Mucosa of descending colon (tissue), 3 donors: ENCODE data around the gene LSS. TPM values are rescaled to one million over a fixed set of nuclear protein-coding genes. Genes with fewer than 3 reads are reported as not detected.
A peak's percentile ranks its signal among the peaks of the same experiment; 100 is the strongest.

Experiments used
- ATAC-seq: fragments of 200-7000 bp; cut with Tn5 transposase; one replicate; pipeline ENCODE4 v1.9.1; 2020; ENCODE audit warnings: mild to moderate bottlenecking, moderate library complexity
- DNase-seq, 3 donors: peaks; one replicate each; pipeline ENCODE4 v3.0.0-alpha.2; 2020
- H3K36me3 ChIP-seq: fragments of 200-600 bp; one replicate; pipeline ENCODE4 v1.8.0; 2021; ENCODE audit warnings: low read depth, mild to moderate bottlenecking
- H3K4me1 ChIP-seq: fragments of 200-600 bp; one replicate; pipeline ENCODE4 v1.8.0; 2021; ENCODE audit warnings: low read depth, mild to moderate bottlenecking
- H3K4me3 ChIP-seq: fragments of 200-600 bp; one replicate; pipeline ENCODE4 v1.8.0; 2021; ENCODE audit warnings: mild to moderate bottlenecking
- H3K9me3 ChIP-seq: fragments of 200-600 bp; one replicate; pipeline ENCODE4 v1.8.0; 2021; ENCODE audit warnings: mild to moderate bottlenecking
- CTCF ChIP-seq: fragments of 200-600 bp; IDR thresholded peaks from one replicate; pipeline ENCODE4 v1.8.0; 2022; ENCODE audit warnings: antibody characterized with exemption, mild to moderate bottlenecking
- intact Hi-C, 2 donors: fragments of 100-400 bp; cut with DNase I in 1 of 2; cut with micrococcal nuclease in 1 of 2; formaldehyde crosslinking; loops; one replicate each; pipeline versions ENCODE4 v1.11.0 to v1.11.1; 2022; cut with DNase I, micrococcal nuclease
- total RNA-seq, 3 donors: library from RNA; stranded (reverse); fragmentation: NEBNext Ultra II Directional in 2 of 3; extraction: Animal tissue kit (Norgen Biotek cat#: 25700) in 2 of 3; gene quantifications; one replicate each; pipeline versions ENCODE4 v1.2.1 to v1.2.4, GENCODE V29; 2021 to 2023
- donor health status: DM: no; HTN: no; CAD: no; lungs with moderate emphysema.
- donor health status: DM: no; HTN: no; CAD: no.
- donor health status: DM: no; HTN: yes; CAD: no.

LSS gene
- total RNA-seq, 3 donors from 2014 or later, result 72.6 to 84.8 (median 81.1) TPM

- no peak for ATAC-seq
- Histone ChIP-seq H3K4me1 (no peaks in the 10 kb centered on the region), H3K9me3 (no peaks in the 10 kb centered on the region), H3K4me3 (no peak overlapping the region), H3K36me3 (no peaks in the 10 kb centered on the region)
- intact Hi-C loops, result no loop called here
- DNase-seq, result peak in 1 of 3 donors; percentile 24
- no peak for TF ChIP-seq CTCF
These were observed 69.8 kb downstream of the LSS start for GRCh38 chr21:46158666-46159300.

GRCh38 chr21:46157987-46158451 is 70.6 kb downstream of the LSS start:
- DNase-seq, result peak in 1 of 3 donors; percentile 17
- TF ChIP-seq CTCF, result no peak
- Histone ChIP-seq H3K4me1 (peaks cover 7% of the 10 kb centered on the region), H3K36me3 (no peaks in the 10 kb centered on the region), H3K9me3 (no peaks in the 10 kb centered on the region), H3K4me3 (no peak overlapping the region)
- ATAC-seq, result no peak
- intact Hi-C loops, result no loop called here

- H3K4me3 ChIP-seq, result no peak overlapping the region
- no peaks in the 10 kb centered on the region for H3K36me3 ChIP-seq
- intact Hi-C loops, result no loop called here
- H3K9me3 ChIP-seq, result no peaks in the 10 kb centered on the region
- DNase-seq (no peak), ATAC-seq (no peak)
- peaks cover 10% of the 10 kb centered on the region for H3K4me1 ChIP-seq
- TF ChIP-seq CTCF, result no peak
These were observed 71.1 kb downstream of the LSS start for GRCh38 chr21:46157396-46157986.

GRCh38 chr21:46156678-46157077 is 71.9 kb downstream of the LSS start:
- ATAC-seq, result no peak
- H3K4me1 ChIP-seq, result peaks cover 10% of the 10 kb centered on the region
- H3K9me3 ChIP-seq, result no peaks in the 10 kb centered on the region
- no peak overlapping the region for H3K4me3 ChIP-seq
- no peaks in the 10 kb centered on the region for H3K36me3 ChIP-seq
- DNase-seq, result no peak
- intact Hi-C loops, result no loop called here
- TF ChIP-seq CTCF, result no peak

- H3K9me3 ChIP-seq, result no peaks in the 10 kb centered on the region
- peaks cover 10% of the 10 kb centered on the region for H3K4me1 ChIP-seq
- ATAC-seq, result no peak
- no peaks in the 10 kb centered on the region for H3K36me3 ChIP-seq
- DNase-seq, result peak in 1 of 3 donors; percentile 35
- intact Hi-C loops, result no loop called here
- TF ChIP-seq CTCF, result no peak
- H3K4me3 ChIP-seq, result no peak overlapping the region
These were observed 72.3 kb downstream of the LSS start for GRCh38 chr21:46156378-46156645.
